SK-N-MC (cell line): ENCODE data around the gene FLNB.

Source experiments
- EZH2 ChIP-seq: fragments of 200-600 bp; sonication (generic); IDR thresholded peaks from one replicate; pipeline ENCODE4 v1.6.1; 2017; ENCODE audit warnings: antibody characterized with exemption
- FOXP2 ChIP-seq: optimal IDR thresholded peaks from 2 replicates; pipeline ENCODE3; 2011; ENCODE audit warnings: mild to moderate bottlenecking, moderate library complexity; ENCODE audit not compliant: insufficient read depth; ENCODE audit errors: extremely low read length, control extremely low read depth

DNA sequence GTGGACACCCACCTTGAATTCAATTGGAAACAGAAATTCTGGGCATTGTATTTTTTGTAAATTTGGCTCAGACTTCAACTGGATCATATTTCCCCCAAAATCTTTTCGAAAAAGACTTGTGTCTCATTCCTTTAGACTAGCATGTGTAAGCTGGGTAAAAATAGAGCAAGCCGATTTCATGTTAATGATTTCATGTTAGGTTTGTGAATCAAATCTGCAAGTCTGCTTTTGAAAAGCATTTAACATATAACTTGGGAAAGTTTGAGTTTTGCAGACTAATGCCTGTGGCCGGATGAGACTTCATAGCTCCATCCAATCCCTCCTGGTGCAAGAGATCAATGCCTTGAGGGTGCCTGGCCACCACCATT is 64.5 kb downstream of the FLNB start:
- TF ChIP-seq FOXP2 = no peak
- TF ChIP-seq EZH2 = no peak
